B cell (primary cell): ENCODE results near the gene ERGIC1. TPM values are rescaled to one million over a fixed set of nuclear protein-coding genes. Genes with fewer than 3 reads are reported as not detected.

ENCODE experiments used
- ATAC-seq: fragments of 200-7000 bp; cut with Tn5 transposase; one replicate; pipeline ENCODE4 v1.10.0; 2021; ENCODE audit warnings: low read depth, mild to moderate bottlenecking, moderate number of reproducible peaks, moderate library complexity
- CTCF ChIA-PET: fragments of 350-600 bp; sonication (Branson Sonifier 250); formaldehyde crosslinking; loops from one replicate; lab custom pipeline; 2021; ENCODE audit warnings: antibody characterized with exemption, inconsistent platforms; lab: Charles Lee
- POLR2A ChIA-PET: fragments of 350-600 bp; sonication (Branson Sonifier 250); formaldehyde crosslinking; loops from one replicate; lab custom pipeline; 2021; ENCODE audit warnings: antibody characterized with exemption; lab: Charles Lee
- DNase-seq: peaks from one replicate; pipeline ENCODE4 v3.0.0; 2013
- H2AFZ ChIP-seq: 2 replicates; pipeline ENCODE4 v1.6.1; 2012; ENCODE audit warnings: mild to moderate bottlenecking, low read depth, low read length; ENCODE audit not compliant: insufficient read depth, poor library complexity, severe bottlenecking
- H3K27ac ChIP-seq, 2 donors: 1 replicate in 1 of 2; 2 replicates in 1 of 2; pipeline ENCODE4 v1.5.1; 2012 to 2013; ENCODE audit warnings: low read length in 2 of 2, mild to moderate bottlenecking in 2 of 2, moderate library complexity in 1 of 2
- H3K27me3 ChIP-seq, 4 experiments: fragments of 200-600 bp in 1 of 4; sonication (generic) in 1 of 4; replicated peaks in 1 of 4; 1 replicate in 2 of 4; 2 replicates in 2 of 4; pipeline versions ENCODE4 v1.6.1 to v1.7.0; 2013 to 2016; ENCODE audit warnings: low read length in 3 of 4, mild to moderate bottlenecking in 2 of 4, mixed read lengths in 1 of 4, moderate library complexity in 1 of 4; ENCODE audit not compliant: insufficient read depth in 4 of 4, control insufficient read depth in 3 of 4; ENCODE audit errors: control extremely low read depth in 1 of 4
- H3K36me3 ChIP-seq, 2 experiments: replicated peaks in 1 of 2; 1 replicate in 1 of 2; 2 replicates in 1 of 2; pipeline versions ENCODE4 v1.6.1 to v1.7.1; 2013; ENCODE audit warnings: low read length in 1 of 2; ENCODE audit not compliant: insufficient read depth in 2 of 2, control insufficient read depth in 1 of 2; ENCODE audit errors: control extremely low read depth in 1 of 2, extremely low read depth in 1 of 2
- H3K4me1 ChIP-seq, 2 donors: fragments of 200-600 bp in 1 of 2; sonication (generic) in 1 of 2; 1 replicate in 1 of 2; 2 replicates in 1 of 2; pipeline versions ENCODE4 v1.5.1 to v1.6.1; 2013 to 2017; ENCODE audit warnings: low read length in 2 of 2; ENCODE audit not compliant: control insufficient read depth in 2 of 2, insufficient read depth in 2 of 2
- H3K4me2 ChIP-seq: replicated peaks from 2 replicates; pipeline ENCODE3; 2012; ENCODE audit warnings: mild to moderate bottlenecking, low read depth, low read length; ENCODE audit not compliant: poor library complexity, severe bottlenecking
- H3K4me3 ChIP-seq, 5 experiments: fragments of 200-600 bp in 1 of 5; sonication (generic) in 1 of 5; 1 replicate in 3 of 5; 2 replicates in 2 of 5; pipeline versions ENCODE4 v1.5.1 to v1.7.0; 2011 to 2016; ENCODE audit warnings: low read length in 4 of 5, mild to moderate bottlenecking in 4 of 5, low read depth in 2 of 5, control low read depth in 1 of 5, moderate library complexity in 1 of 5; ENCODE audit not compliant: insufficient read depth in 1 of 5; ENCODE audit errors: control extremely low read depth in 1 of 5, extremely low read depth in 1 of 5
- H3K79me2 ChIP-seq: fragments of 200-600 bp; sonication (generic); one replicate; pipeline ENCODE4 v1.6.0; 2016; ENCODE audit warnings: low read length; ENCODE audit not compliant: control insufficient read depth, insufficient read depth
- H3K9ac ChIP-seq: fragments of 200-600 bp; sonication (generic); 2 replicates; pipeline ENCODE4 v1.6.1; 2017; ENCODE audit warnings: mild to moderate bottlenecking, low read length, moderate library complexity
- H3K9me3 ChIP-seq, 3 donors: one replicate each; pipeline versions ENCODE4 v1.6.1 to v1.7.1; 2013; ENCODE audit warnings: low read length in 2 of 3; ENCODE audit not compliant: control insufficient read depth in 2 of 3, insufficient read depth in 1 of 3; ENCODE audit errors: control extremely low read depth in 1 of 3
- H4K20me1 ChIP-seq: 2 replicates; pipeline ENCODE4 v1.6.0; 2012; ENCODE audit warnings: mild to moderate bottlenecking, low read length; ENCODE audit not compliant: insufficient read depth, control insufficient read depth, poor library complexity, severe bottlenecking
- H3K27ac Mint-ChIP-seq: one replicate; pipeline ENCODE4 v1.8.0; 2021; ENCODE audit warnings: mixed read lengths
- H3K27me3 Mint-ChIP-seq: one replicate; pipeline ENCODE4 v1.8.0; 2021; ENCODE audit warnings: mixed read lengths
- H3K4me1 Mint-ChIP-seq: one replicate; pipeline ENCODE4 v1.8.0; 2021; ENCODE audit warnings: mixed read lengths
- H3K4me3 Mint-ChIP-seq: one replicate; pipeline ENCODE4 v1.8.0; 2021; ENCODE audit warnings: mixed read lengths
- H3K9me3 Mint-ChIP-seq: one replicate; pipeline ENCODE4 v1.8.0; 2022; ENCODE audit warnings: mixed read lengths; ENCODE audit not compliant: insufficient read depth
- EZH2 ChIP-seq: IDR thresholded peaks from 2 replicates; pipeline ENCODE4 v1.6.1; 2012; ENCODE audit warnings: borderline replicate concordance, low read depth, mild to moderate bottlenecking, moderate library complexity, low read length; ENCODE audit not compliant: insufficient read depth, poor library complexity, severe bottlenecking
- WGBS: methylation state at CpG from one replicate; pipeline ENCODE4 v1.1.5; 2013; ENCODE audit warnings: missing lambda C conversion rate; ENCODE audit not compliant: insufficient coverage; 5-methylcytosine and 5-hydroxymethylcytosine counted together
- intact Hi-C: fragments of 100-400 bp; cut with micrococcal nuclease; formaldehyde crosslinking; loops from one replicate; pipeline ENCODE4 v1.10.0; 2022
- polyA plus RNA-seq: library from polyadenylated mRNA; depleted of rRNA; stranded (reverse); fragments of >200 nt; gene quantifications from 2 replicates; pipeline ENCODE4 v1.2.3, GENCODE V29; 2012
- total RNA-seq, 2 donors: library from RNA; stranded (reverse); fragments of 120-200 nt in 1 of 2; gene quantifications; 1 replicate in 1 of 2; 2 replicates in 1 of 2; pipeline versions ENCODE4 v1.2.3 to v1.2.4, GENCODE V29; 2013 to 2022
- TF ChIP-seq, protein P1 (sequence below): fragments of 200-600 bp; IDR thresholded peaks from one replicate; pipeline ENCODE4 v1.8.0; 2022; ENCODE audit warnings: antibody characterized with exemption, mild to moderate bottlenecking

Gene ERGIC1
- total and polyA plus RNA-seq, 2 donors (not counting 1 experiment from before 2014, with no cell fraction given): 86.3 to 140 TPM

DNA sequence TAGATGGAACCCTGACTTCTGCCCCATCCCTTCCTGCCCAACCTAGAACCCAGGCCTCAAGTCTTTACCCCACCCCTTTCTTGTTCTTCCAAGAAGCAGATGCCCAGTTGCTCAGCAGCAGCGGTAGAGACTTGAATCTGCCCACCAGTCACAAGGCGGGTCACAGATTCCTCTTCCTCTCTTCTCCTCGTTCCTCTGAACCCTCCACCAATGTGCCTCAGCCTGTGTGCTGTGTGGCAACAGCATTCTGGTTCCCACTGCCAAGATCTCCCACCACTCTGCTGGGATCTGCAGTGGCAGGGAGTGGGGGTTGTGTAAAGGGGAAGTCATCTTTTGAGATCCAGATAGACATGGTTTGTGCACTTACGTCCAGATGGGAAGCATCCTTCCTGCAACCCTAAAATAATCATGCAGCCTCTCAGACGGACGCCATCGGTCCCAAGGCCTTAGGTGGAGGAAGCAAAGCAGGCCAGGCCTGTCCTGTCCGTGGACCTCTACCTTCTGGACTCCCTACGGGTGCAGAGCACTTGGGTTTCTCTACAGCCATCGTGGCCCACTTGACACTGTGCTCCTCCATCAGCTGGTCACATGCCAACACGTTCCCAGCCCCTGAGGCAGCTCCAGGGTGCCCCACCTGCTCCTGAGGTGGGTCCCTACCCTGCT is 117.5 kb downstream of the ERGIC1 start:
- Histone ChIP-seq H3K36me3 (peaks cover 2 to 28% of the 10 kb centered on the region in 2 experiments), H4K20me1 (no peaks in the 10 kb centered on the region), H3K4me2 (no peak overlapping the region), H2AFZ (no peak overlapping the region), H3K27ac (no peak overlapping the region), H3K79me2 (no peaks in the 10 kb centered on the region), H3K9me3 (no peaks in the 10 kb centered on the region), H3K27me3 (no peaks in the 10 kb centered on the region), H3K4me3 (no peak overlapping the region), H3K4me1 (no peaks in the 10 kb centered on the region), H3K9ac (no peak overlapping the region)
- Mint-ChIP-seq H3K27me3 (no peaks in the 10 kb centered on the region), H3K27ac (no peak overlapping the region), H3K9me3 (no peaks in the 10 kb centered on the region), H3K4me1 (peaks cover 4% of the 10 kb centered on the region), H3K4me3 (no peak overlapping the region)
- TF ChIP-seq, protein P1, sequence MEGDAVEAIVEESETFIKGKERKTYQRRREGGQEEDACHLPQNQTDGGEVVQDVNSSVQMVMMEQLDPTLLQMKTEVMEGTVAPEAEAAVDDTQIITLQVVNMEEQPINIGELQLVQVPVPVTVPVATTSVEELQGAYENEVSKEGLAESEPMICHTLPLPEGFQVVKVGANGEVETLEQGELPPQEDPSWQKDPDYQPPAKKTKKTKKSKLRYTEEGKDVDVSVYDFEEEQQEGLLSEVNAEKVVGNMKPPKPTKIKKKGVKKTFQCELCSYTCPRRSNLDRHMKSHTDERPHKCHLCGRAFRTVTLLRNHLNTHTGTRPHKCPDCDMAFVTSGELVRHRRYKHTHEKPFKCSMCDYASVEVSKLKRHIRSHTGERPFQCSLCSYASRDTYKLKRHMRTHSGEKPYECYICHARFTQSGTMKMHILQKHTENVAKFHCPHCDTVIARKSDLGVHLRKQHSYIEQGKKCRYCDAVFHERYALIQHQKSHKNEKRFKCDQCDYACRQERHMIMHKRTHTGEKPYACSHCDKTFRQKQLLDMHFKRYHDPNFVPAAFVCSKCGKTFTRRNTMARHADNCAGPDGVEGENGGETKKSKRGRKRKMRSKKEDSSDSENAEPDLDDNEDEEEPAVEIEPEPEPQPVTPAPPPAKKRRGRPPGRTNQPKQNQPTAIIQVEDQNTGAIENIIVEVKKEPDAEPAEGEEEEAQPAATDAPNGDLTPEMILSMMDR: no peak
- no peak for TF ChIP-seq EZH2
- intact Hi-C loops: no loop called here
- CTCF ChIA-PET: interaction anchor here (2.0 kb wide), 1 partner anchor 237 kb away, joined by 6 read pairs; no protein-coding TSS in a partner anchor
- 92% methylated on average over 8 of the region's 11 CpGs for WGBS
- DNase-seq (no peak), ATAC-seq (no peak)
- POLR2A ChIA-PET: interaction anchor here (0.5 kb wide), 1 partner anchor 14 kb away, joined by 5 read pairs; no protein-coding TSS in a partner anchor

- Histone ChIP-seq H3K79me2 (no peaks in the 10 kb centered on the region), H3K9ac (no peak overlapping the region), H3K27ac (no peak overlapping the region), H3K4me1 (no peaks in the 10 kb centered on the region), H3K4me2 (no peak overlapping the region), H4K20me1 (no peaks in the 10 kb centered on the region), H3K36me3 (peaks cover 2 to 26% of the 10 kb centered on the region in 2 experiments), H3K4me3 (no peak overlapping the region), H3K27me3 (no peaks in the 10 kb centered on the region), H3K9me3 (no peaks in the 10 kb centered on the region), H2AFZ (no peak overlapping the region)
- TF ChIP-seq EZH2: no peak
- TF ChIP-seq, protein P1: no peak
- H3K27me3 Mint-ChIP-seq: no peaks in the 10 kb centered on the region
- DNase-seq (no peak), ATAC-seq (no peak)
- peaks cover 4% of the 10 kb centered on the region for H3K4me1 Mint-ChIP-seq
- ChIA-PET POLR2A (interaction anchor here (0.5 kb wide), 1 partner anchor 14 kb away, joined by 5 read pairs; no protein-coding TSS in a partner anchor), CTCF (interaction anchor here (2.0 kb wide), 1 partner anchor 237 kb away, joined by 6 read pairs; no protein-coding TSS in a partner anchor)
- H3K4me3 Mint-ChIP-seq: no peak overlapping the region
- no peaks in the 10 kb centered on the region for H3K9me3 Mint-ChIP-seq
- no peak overlapping the region for H3K27ac Mint-ChIP-seq
- intact Hi-C loops: no loop called here
- WGBS: 91% methylated on average over 4 of the region's 4 CpGs
Measured at GRCh38 chr5:172952034-172952511, 118.0 kb downstream of the ERGIC1 start.
